Fibroblast of villous mesenchyme (primary cell): ENCODE results near the gene KDM2B. TPM values are rescaled to one million over a fixed set of nuclear protein-coding genes. Genes with fewer than 3 reads are reported as not detected.

ENCODE experiments used
- DNase-seq: peaks from one replicate; pipeline ENCODE4 v3.0.0-alpha.2; 2010; ENCODE audit warnings: low read depth
- H3K4me3 ChIP-seq: 2 replicates; pipeline ENCODE4 v1.5.1; 2011; ENCODE audit warnings: low read depth, mild to moderate bottlenecking, low read length
- CTCF ChIP-seq: IDR thresholded peaks from 2 replicates; pipeline ENCODE4 v1.5.1; 2012; ENCODE audit warnings: low read depth, mild to moderate bottlenecking, low read length; ENCODE audit not compliant: insufficient read depth
- total RNA-seq: library from RNA; depleted of rRNA; stranded (reverse); fragments of >200 nt; gene quantifications from 2 replicates; pipeline ENCODE4 v1.2.3, GENCODE V29; 2012

KDM2B gene
- total RNA-seq, 1 donor = 28.1 TPM

- no peak overlapping the region for H3K4me3 ChIP-seq
- no peak for DNase-seq
- no peak for TF ChIP-seq CTCF
Observed at GRCh38 chr12:121424624-121424975, 156.2 kb downstream of the KDM2B start.

GRCh38 chr12:121423682-121424623, 156.9 kb downstream of the KDM2B start:
- no peak for TF ChIP-seq CTCF
- DNase-seq = no peak
- no peak overlapping the region for H3K4me3 ChIP-seq

DNA sequence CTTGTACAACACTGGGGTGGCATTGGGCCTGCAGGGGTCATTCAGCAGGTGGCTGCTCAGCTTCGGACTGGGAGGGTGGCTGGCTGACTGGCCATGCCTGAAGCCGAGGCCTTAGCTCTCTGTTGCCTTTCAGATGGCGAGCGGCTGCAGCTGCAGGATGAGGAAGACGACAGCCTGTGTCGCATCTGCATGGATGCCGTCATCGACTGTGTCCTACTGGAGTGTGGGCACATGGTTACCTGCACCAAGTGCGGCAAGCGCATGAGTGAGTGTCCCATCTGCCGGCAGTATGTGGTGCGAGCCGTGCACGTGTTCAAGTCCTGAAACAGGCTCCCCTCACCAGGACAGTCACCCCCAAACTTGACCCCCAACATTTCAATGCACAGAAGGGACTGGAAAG, 157.6 kb downstream of the KDM2B start:
- DNase-seq = no peak
- TF ChIP-seq CTCF = no peak
- H3K4me3 ChIP-seq = no peak overlapping the region

DNA sequence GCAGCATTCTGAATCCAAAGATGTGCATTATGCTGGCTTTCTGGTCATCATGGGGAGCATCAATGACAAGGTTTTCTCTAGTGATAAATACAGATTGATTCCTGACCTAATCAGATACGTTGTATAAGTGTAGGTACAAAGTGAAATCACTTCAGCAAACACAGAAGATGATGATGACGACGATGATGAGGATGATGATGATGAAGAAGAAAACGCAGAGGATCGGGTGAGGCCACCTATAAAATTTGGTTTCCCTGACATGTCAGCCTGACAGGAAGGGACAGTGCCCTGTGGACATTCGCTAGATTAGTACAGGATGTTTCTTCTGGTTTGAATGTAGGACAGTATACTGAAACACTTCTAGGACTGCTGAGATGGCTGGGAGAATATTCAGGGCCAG, 160.7 kb downstream of the KDM2B start:
- no peak for DNase-seq
- no peak overlapping the region for H3K4me3 ChIP-seq
- no peak for TF ChIP-seq CTCF

- no peak overlapping the region for H3K4me3 ChIP-seq
- no peak for DNase-seq
- TF ChIP-seq CTCF = no peak
Observed at GRCh38 chr12:121417847-121418246, 163.0 kb downstream of the KDM2B start.

DNA sequence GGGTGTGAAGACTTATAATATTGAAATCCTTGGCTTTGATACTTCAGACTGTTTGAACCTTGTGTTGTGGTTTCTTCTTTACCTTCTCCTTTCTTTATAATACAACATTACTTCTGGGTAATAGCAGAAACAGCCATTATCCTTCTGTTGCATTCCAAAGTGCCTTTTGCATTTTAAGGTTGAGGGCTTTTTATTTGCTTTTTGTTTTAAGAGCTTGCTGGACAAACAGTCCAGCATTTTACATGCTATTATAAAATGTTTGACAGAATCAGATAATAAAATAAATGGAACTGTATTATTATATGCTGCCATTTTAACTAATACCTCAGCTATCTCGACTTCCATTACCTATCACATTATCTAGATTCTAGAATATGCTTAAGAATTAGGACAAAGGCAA, 166.9 kb downstream of the KDM2B start:
- TF ChIP-seq CTCF = no peak
- H3K4me3 ChIP-seq = no peak overlapping the region
- DNase-seq = no peak
